Liver (tissue), 9 donors: ENCODE results near the gene KAZN. TPM values are rescaled to one million over a fixed set of nuclear protein-coding genes. Genes with fewer than 3 reads are reported as not detected.

Source experiments
- DNase-seq: peaks from one replicate; pipeline ENCODE4 v3.0.0-alpha.2; 2017; ENCODE audit warnings: low spot score
- H3K27ac ChIP-seq, 2 donors: one replicate each; pipeline ENCODE4 v1.7.0; 2013; ENCODE audit warnings: inconsistent platforms in 2 of 2, low read length in 2 of 2, control low read depth in 1 of 2, low read depth in 1 of 2, mild to moderate bottlenecking in 1 of 2
- H3K27me3 ChIP-seq, 4 donors: one replicate each; pipeline versions ENCODE4 v1.6.1 to v1.7.0; 2013; ENCODE audit warnings: low read length in 3 of 4, inconsistent platforms in 1 of 4, mild to moderate bottlenecking in 1 of 4, moderate library complexity in 1 of 4; ENCODE audit not compliant: control insufficient read depth in 4 of 4, insufficient read depth in 4 of 4
- H3K36me3 ChIP-seq, 4 donors: one replicate each; pipeline versions ENCODE4 v1.6.1 to v1.7.0; 2013; ENCODE audit warnings: low read length in 3 of 4, mild to moderate bottlenecking in 3 of 4, low read depth in 1 of 4, moderate library complexity in 1 of 4; ENCODE audit not compliant: control insufficient read depth in 4 of 4, insufficient read depth in 3 of 4
- H3K4me1 ChIP-seq, 4 donors: one replicate each; pipeline versions ENCODE4 v1.6.1 to v1.7.0; 2013; ENCODE audit warnings: low read length in 3 of 4, mild to moderate bottlenecking in 3 of 4, moderate library complexity in 1 of 4; ENCODE audit not compliant: control insufficient read depth in 4 of 4, insufficient read depth in 4 of 4
- H3K4me3 ChIP-seq, 3 donors: one replicate each; pipeline versions ENCODE4 v1.6.1 to v1.7.0; 2013; ENCODE audit warnings: low read length in 3 of 3, control low read depth in 1 of 3, low read depth in 1 of 3, mild to moderate bottlenecking in 1 of 3
- H3K9ac ChIP-seq, 2 donors: one replicate each; pipeline ENCODE4 v1.7.0; 2013; ENCODE audit warnings: low read length in 2 of 2, mild to moderate bottlenecking in 2 of 2, moderate library complexity in 2 of 2, control low read depth in 1 of 2, low read depth in 1 of 2
- H3K9me3 ChIP-seq, 4 donors: one replicate each; pipeline versions ENCODE4 v1.6.1 to v1.7.0; 2013; ENCODE audit warnings: low read length in 3 of 4; ENCODE audit not compliant: control insufficient read depth in 4 of 4
- CTCF ChIP-seq: fragments of 150-350 bp; IDR thresholded peaks from 2 replicates; pipeline ENCODE4 v1.5.1; 2017; ENCODE audit warnings: improper control_type of control experiment, low read depth, low read length; ENCODE audit not compliant: missing input control
- FOXA2 ChIP-seq: IDR thresholded peaks from 2 replicates; pipeline ENCODE4 v1.6.1; 2016; ENCODE audit warnings: antibody characterized with exemption
- HNF4G ChIP-seq: IDR thresholded peaks from 2 replicates; pipeline ENCODE4 v1.6.1; 2016; ENCODE audit warnings: antibody characterized with exemption
- JUND ChIP-seq, 2 donors: IDR thresholded peaks; 2 replicates each; pipeline ENCODE4 v1.6.1; 2016; ENCODE audit warnings: antibody characterized with exemption in 2 of 2
- MAX ChIP-seq: IDR thresholded peaks from 2 replicates; pipeline ENCODE4 v1.6.1; 2016; ENCODE audit warnings: antibody characterized with exemption
- NR2F2 ChIP-seq: IDR thresholded peaks from 2 replicates; pipeline ENCODE4 v1.6.1; 2016; ENCODE audit warnings: antibody characterized with exemption
- RXRA ChIP-seq, 2 donors: IDR thresholded peaks; 2 replicates each; pipeline ENCODE4 v1.6.1; 2017 to 2018; ENCODE audit warnings: antibody characterized with exemption in 2 of 2, mild to moderate bottlenecking in 1 of 2
- SP1 ChIP-seq: IDR thresholded peaks from 2 replicates; pipeline ENCODE4 v1.6.1; 2018; ENCODE audit warnings: antibody characterized with exemption, mild to moderate bottlenecking
- TAF1 ChIP-seq: conservative IDR thresholded peaks from 2 replicates; pipeline ENCODE4 v1.6.1; 2016; ENCODE audit warnings: antibody characterized with exemption, mild to moderate bottlenecking
- ZBTB33 ChIP-seq: IDR thresholded peaks from 2 replicates; pipeline ENCODE4 v1.6.1; 2016; ENCODE audit warnings: antibody characterized with exemption
- WGBS: extraction: QIAGEN DNeasy Blood & Tissue Kit; methylation state at CpG from one replicate; pipeline ENCODE4 v1.1.7; 2013; 5-methylcytosine and 5-hydroxymethylcytosine counted together
- polyA plus RNA-seq, 2 donors: library from polyadenylated mRNA; stranded (reverse) in 1 of 2; unstranded in 1 of 2; fragments of 200-250 nt in 1 of 2; fragments of >200 nt in 1 of 2; fragmentation: Nextera tagmentation in 1 of 2; extraction: Ambion mirVana in 1 of 2; gene quantifications; one replicate each; pipeline versions ENCODE4 v1.2.1 to v1.2.3, GENCODE V29; 2013 to 2015
- total RNA-seq, 2 donors: library from RNA; depleted of rRNA; stranded (reverse); fragments of >200 nt; gene quantifications; one replicate each; pipeline ENCODE4 v1.2.3, GENCODE V29; 2014
- donor health status: healthy.
- donor health status: healthy.
- donor health status: healthy.
- donor health status: healthy.
- donor health status: healthy.

Gene KAZN
- total and polyA plus RNA-seq, 4 donors, result 1.9 to 6.9 (median 2.4) TPM

- WGBS, result 75% methylated on average over 12 of the region's 12 CpGs
- no peak for TF ChIP-seq HNF4G
- TF ChIP-seq NR2F2, result peak; percentile 68
- H3K4me3 ChIP-seq, result no peak overlapping the region
- H3K27ac ChIP-seq, result peak overlapping the region in 1 of 2 donors; percentile 6
- no peaks in the 10 kb centered on the region for H3K36me3 ChIP-seq
- H3K27me3 ChIP-seq, result no peaks in the 10 kb centered on the region
- no peaks in the 10 kb centered on the region for H3K4me1 ChIP-seq
- H3K9ac ChIP-seq, result no peak overlapping the region
- no peak for DNase-seq
- H3K9me3 ChIP-seq, result no peaks in the 10 kb centered on the region
Observed at GRCh38 chr1:15007842-15008241, 409.4 kb downstream of the KAZN start.

GRCh38 chr1:15008783-15009729, 410.6 kb downstream of the KAZN start:
- Histone ChIP-seq H3K27me3 (no peaks in the 10 kb centered on the region), H3K27ac (no peak overlapping the region), H3K9ac (no peak overlapping the region), H3K4me1 (no peaks in the 10 kb centered on the region), H3K36me3 (no peaks in the 10 kb centered on the region), H3K9me3 (no peaks in the 10 kb centered on the region), H3K4me3 (no peak overlapping the region)
- no peak for DNase-seq
- WGBS, result 67% methylated on average over 19 of the region's 19 CpGs
- no peak for TF ChIP-seq CTCF
- TF ChIP-seq ZBTB33, result no peak
- TF ChIP-seq NR2F2, result peak; percentile 80
- no peak for TF ChIP-seq SP1
- no peak for TF ChIP-seq RXRA (IDR thresholded peaks at IDR 0.05)
- no peak for TF ChIP-seq MAX
- no peak for TF ChIP-seq TAF1

GRCh38 chr1:15011160-15011559, 412.7 kb downstream of the KAZN start:
- Histone ChIP-seq H3K9ac (no peak overlapping the region), H3K9me3 (no peaks in the 10 kb centered on the region), H3K27me3 (no peaks in the 10 kb centered on the region), H3K4me1 (peaks cover 0 to 3% (median 0%) of the 10 kb centered on the region in 4 donors), H3K36me3 (no peaks in the 10 kb centered on the region), H3K27ac (no peak overlapping the region), H3K4me3 (no peak overlapping the region)
- TF ChIP-seq TAF1, result no peak
- no peak for TF ChIP-seq NR2F2
- no peak for TF ChIP-seq FOXA2
- TF ChIP-seq SP1, result no peak
- TF ChIP-seq JUND (IDR thresholded peaks at IDR 0.05), result no peak
- no peak for TF ChIP-seq CTCF
- 67% methylated on average over 2 of the region's 2 CpGs for WGBS
- DNase-seq, result no peak
